Lower leg skin (tissue), 4 donors: ENCODE data around the gene LNPK. TPM values are rescaled to one million over a fixed set of nuclear protein-coding genes. Genes with fewer than 3 reads are reported as not detected.

Experiments used
- DNase-seq, 2 donors: peaks; one replicate each; pipeline ENCODE4 v3.0.0-alpha.2; 2019; ENCODE audit warnings: low spot score in 2 of 2
- H3K4me3 ChIP-seq: fragments of 200-600 bp; sonication (generic); 2 replicates; pipeline ENCODE4 v1.5.1; 2017; ENCODE audit warnings: mild to moderate bottlenecking, low read depth; ENCODE audit not compliant: poor library complexity, severe bottlenecking
- CTCF ChIP-seq, 3 donors: fragments of 450-650 bp; IDR thresholded peaks; one replicate each; pipeline ENCODE4 v1.5.1; 2016; ENCODE audit warnings: antibody characterized with exemption in 3 of 3, mild to moderate bottlenecking in 3 of 3, moderate library complexity in 2 of 3
- POLR2A ChIP-seq, 2 donors: fragments of 450-650 bp; IDR thresholded peaks; one replicate each; pipeline ENCODE4 v1.6.1; 2016 to 2017; ENCODE audit warnings: antibody characterized with exemption in 2 of 2, mild to moderate bottlenecking in 1 of 2, moderate library complexity in 1 of 2
- WGBS, 2 donors: methylation state at CpG; one replicate each; pipeline ENCODE4 v1.1.5; 2018; 5-methylcytosine and 5-hydroxymethylcytosine counted together
- intact Hi-C: fragments of 100-400 bp; cut with DNase I; formaldehyde crosslinking; loops from one replicate; pipeline ENCODE4 v1.15.0; 2023; ENCODE audit warnings: low total_unique reads
- total RNA-seq, 4 donors: library from RNA; depleted of rRNA; stranded (reverse); fragments of >200 nt; gene quantifications; one replicate each; pipeline ENCODE4 v1.1.0, GENCODE V29; 2016

LNPK gene
- total RNA-seq, 4 donors from 2014 or later = 19.0 to 26.5 (median 22.1) TPM

- TF ChIP-seq POLR2A (IDR thresholded peaks at IDR 0.05) = no peak
- TF ChIP-seq CTCF (IDR thresholded peaks at IDR 0.05) = no peak
- H3K4me3 ChIP-seq = no peak overlapping the region
- 62 to 65% methylated on average over 4 of the region's 4 CpGs for WGBS, 2 donors
- intact Hi-C loops = loop anchor here (2.0 kb wide), 1 partner anchor 49 kb away; no protein-coding TSS in a partner anchor
- no peak for DNase-seq
These were observed 23.9 kb upstream of the LNPK start for GRCh38 chr2:176025932-176026331.

GRCh38 chr2:176024083-176024482 lies 22.0 kb upstream of the LNPK start:
- intact Hi-C loops = no loop called here
- no peak for DNase-seq
- 70% methylated on average over 2 of the region's 2 CpGs for WGBS, 2 donors
- TF ChIP-seq CTCF (IDR thresholded peaks at IDR 0.05) = no peak
- TF ChIP-seq POLR2A (IDR thresholded peaks at IDR 0.05) = no peak
- H3K4me3 ChIP-seq = no peak overlapping the region

GRCh38 chr2:176022048-176022447 lies 20.0 kb upstream of the LNPK start:
- 90 to 95% methylated on average over 1 of the region's 1 CpG for WGBS, 2 donors
- TF ChIP-seq CTCF (IDR thresholded peaks at IDR 0.05) (no peak), POLR2A (IDR thresholded peaks at IDR 0.05) (no peak)
- no peak overlapping the region for H3K4me3 ChIP-seq
- intact Hi-C loops = no loop called here
- no peak for DNase-seq

- intact Hi-C loops = no loop called here
- no peak overlapping the region for H3K4me3 ChIP-seq
- TF ChIP-seq CTCF (IDR thresholded peaks at IDR 0.05) = no peak
- no peak for TF ChIP-seq POLR2A (IDR thresholded peaks at IDR 0.05)
- 87 to 90% methylated on average over 6 of the region's 6 CpGs for WGBS, 2 donors
- DNase-seq = no peak
These were observed 18.3 kb upstream of the LNPK start for GRCh38 chr2:176020400-176020799.

- TF ChIP-seq CTCF (IDR thresholded peaks at IDR 0.05) (no peak), POLR2A (IDR thresholded peaks at IDR 0.05) (no peak)
- WGBS, 2 donors = 84 to 88% methylated on average over 1 of the region's 1 CpG
- H3K4me3 ChIP-seq = no peak overlapping the region
- intact Hi-C loops = no loop called here
- no peak for DNase-seq
These were observed 16.6 kb upstream of the LNPK start for GRCh38 chr2:176018708-176019107.

- 86 to 93% methylated on average over 2 of the region's 2 CpGs for WGBS, 2 donors
- no peak for TF ChIP-seq POLR2A (IDR thresholded peaks at IDR 0.05)
- no peak for TF ChIP-seq CTCF (IDR thresholded peaks at IDR 0.05)
- intact Hi-C loops = no loop called here
- no peak for DNase-seq
- no peak overlapping the region for H3K4me3 ChIP-seq
These were observed 7.4 kb upstream of the LNPK start for GRCh38 chr2:176009445-176009844.
